ENCODE measurements around the gene KIF14.

DNA sequence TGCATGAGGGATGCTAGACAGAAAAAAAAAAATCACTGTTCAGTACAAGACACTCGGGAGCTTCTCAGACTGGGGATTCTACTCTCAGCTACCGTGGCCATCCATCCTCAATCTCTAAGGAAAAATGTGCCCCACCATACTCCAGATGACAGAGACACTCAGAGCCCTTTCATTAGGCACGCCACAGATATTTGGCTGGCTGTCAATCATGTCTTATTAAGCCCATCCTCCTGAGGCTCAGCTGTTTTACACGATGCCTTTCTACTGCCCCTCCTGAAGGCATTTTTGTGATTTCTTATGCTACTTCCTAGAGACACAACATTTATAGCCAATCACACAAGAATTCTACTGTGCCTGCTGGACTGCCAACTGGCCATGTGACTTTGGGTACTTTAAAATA lies 92.9 kb downstream of the KIF14 start:
- TF ChIP-seq CTCF (IDR thresholded peaks at IDR 0.05), result no peak
- no peak for TF ChIP-seq POLR2A (IDR thresholded peaks at IDR 0.05)

Measured in tibial nerve (tissue), 3 donors.